Epithelial cell of proximal tubule (primary cell): Measurements from ENCODE around the gene NFAT5. TPM values are rescaled to one million over a fixed set of nuclear protein-coding genes. Genes with fewer than 3 reads are reported as not detected.

Experiments
- DNase-seq: peaks from one replicate; pipeline ENCODE4 v3.0.0-alpha.2; 2011; ENCODE audit warnings: low read depth
- H3K4me3 ChIP-seq: 2 replicates; pipeline ENCODE4 v1.5.1; 2011; ENCODE audit warnings: low read depth, mild to moderate bottlenecking, low read length
- total RNA-seq: library from RNA; depleted of rRNA; stranded (reverse); fragments of >200 nt; gene quantifications from 2 replicates; pipeline ENCODE4 v1.2.3, GENCODE V29; 2015
- TF ChIP-seq, protein P1 (sequence below): conservative IDR thresholded peaks from 2 replicates; pipeline ENCODE4 v1.5.1; 2012; ENCODE audit warnings: low read depth, mild to moderate bottlenecking, low read length

Gene NFAT5
- total RNA-seq, 1 donor from 2014 or later: 6.5 TPM

DNA sequence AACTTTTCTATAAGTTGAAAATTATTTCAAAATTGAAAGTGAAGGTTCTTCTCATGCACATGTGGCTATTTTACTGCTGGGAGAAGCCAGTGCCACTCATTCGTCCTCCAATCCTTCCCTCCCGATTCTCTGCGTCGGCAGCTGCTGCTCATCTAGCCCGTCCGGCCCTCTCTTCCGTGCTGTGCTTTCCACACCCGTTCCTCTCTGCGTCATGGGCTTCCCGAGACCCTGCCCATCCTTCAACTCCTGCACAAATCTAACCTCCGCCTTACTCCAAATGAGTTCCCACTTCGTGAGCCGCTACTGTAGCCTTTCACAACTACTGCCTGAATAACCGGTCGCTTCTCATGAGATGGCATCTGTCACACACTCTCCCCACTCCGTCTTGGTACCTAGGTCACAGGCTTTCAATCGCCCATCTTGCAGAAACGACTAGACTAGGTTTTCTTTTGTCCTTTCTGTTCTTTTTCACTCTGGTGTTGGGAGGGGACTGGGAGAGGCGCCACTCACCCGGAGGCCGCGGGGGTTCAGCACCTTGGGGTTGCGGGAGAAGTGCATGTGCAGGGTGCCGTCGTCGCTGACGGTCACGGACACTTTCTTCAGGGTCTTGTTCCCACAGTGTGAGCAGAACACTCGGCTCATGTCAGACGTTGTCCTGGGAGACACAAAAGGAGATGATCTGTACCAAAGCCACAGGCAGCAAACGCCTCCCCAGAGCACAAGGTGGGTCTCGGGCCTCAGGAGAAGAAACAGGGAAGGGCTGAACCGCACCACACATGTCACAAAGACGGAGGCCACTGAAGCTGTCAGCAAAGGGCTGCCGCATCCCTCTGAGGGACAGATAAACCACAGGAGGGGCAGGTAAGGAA lies 178.8 kb downstream of the NFAT5 start:
- DNase-seq: no peak
- TF ChIP-seq, protein P1, sequence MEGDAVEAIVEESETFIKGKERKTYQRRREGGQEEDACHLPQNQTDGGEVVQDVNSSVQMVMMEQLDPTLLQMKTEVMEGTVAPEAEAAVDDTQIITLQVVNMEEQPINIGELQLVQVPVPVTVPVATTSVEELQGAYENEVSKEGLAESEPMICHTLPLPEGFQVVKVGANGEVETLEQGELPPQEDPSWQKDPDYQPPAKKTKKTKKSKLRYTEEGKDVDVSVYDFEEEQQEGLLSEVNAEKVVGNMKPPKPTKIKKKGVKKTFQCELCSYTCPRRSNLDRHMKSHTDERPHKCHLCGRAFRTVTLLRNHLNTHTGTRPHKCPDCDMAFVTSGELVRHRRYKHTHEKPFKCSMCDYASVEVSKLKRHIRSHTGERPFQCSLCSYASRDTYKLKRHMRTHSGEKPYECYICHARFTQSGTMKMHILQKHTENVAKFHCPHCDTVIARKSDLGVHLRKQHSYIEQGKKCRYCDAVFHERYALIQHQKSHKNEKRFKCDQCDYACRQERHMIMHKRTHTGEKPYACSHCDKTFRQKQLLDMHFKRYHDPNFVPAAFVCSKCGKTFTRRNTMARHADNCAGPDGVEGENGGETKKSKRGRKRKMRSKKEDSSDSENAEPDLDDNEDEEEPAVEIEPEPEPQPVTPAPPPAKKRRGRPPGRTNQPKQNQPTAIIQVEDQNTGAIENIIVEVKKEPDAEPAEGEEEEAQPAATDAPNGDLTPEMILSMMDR: no peak
- H3K4me3 ChIP-seq: no peak overlapping the region

DNA sequence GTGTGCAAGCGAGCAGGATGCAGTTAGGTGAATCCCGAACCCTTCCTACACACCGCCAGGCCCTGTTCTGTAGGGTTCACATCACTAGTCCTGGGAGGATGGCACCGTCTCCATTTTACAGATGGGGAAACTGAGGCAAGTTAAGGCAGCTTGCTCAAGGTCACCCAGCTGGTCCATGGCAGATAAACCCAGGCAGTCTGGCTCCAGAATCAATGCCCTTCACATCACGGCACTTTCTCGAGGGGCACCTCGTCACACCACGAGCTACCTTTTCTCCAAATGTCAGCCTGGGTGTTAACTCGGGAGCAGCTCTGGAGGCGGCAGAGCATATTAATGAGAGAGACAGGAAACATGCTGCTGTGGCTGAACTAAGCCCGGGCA lies 179.5 kb downstream of the NFAT5 start:
- no peak for DNase-seq
- TF ChIP-seq, protein P1: no peak
- no peak overlapping the region for H3K4me3 ChIP-seq

DNA sequence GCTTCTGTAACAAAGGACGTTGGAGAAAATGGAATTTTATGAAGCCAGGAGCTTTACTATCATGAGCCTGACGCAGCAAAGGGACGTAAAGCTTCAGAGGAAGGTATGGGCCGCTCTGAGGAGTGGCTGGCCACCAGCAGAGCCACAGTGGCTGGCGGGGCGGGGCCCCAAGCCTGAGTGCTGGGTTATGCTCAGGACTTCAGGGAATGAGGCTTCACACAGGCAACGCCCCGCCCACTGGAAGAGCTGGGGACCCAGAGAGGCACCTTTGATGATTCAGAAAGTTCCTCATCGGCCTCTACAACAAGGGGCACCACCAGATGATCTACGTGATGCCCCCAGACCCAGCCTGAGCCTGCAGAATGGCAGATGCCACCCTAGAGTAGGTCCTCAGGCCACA lies 180.2 kb downstream of the NFAT5 start:
- H3K4me3 ChIP-seq: no peak overlapping the region
- no peak for DNase-seq
- TF ChIP-seq, protein P1: no peak

DNA sequence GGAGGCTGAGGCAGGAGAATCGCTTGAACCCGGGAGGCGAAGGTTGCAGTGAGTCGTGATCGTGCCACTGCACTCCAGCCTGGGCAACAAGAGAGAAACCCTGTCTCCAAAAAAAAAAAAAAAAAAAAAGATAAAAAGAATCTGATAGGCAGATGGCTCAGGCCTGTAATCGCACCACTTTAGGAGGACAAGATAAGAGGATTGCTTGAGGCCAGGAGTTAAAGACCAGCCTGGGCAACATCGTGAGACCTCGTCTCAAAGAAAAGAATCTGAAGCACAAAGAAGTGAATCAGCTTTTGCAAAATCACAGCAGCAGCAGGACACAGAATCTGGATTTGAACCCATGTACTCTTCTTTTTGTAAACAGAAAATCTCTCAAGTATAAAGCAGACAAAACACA lies 181.3 kb downstream of the NFAT5 start:
- no peak for DNase-seq
- TF ChIP-seq, protein P1: no peak
- no peak overlapping the region for H3K4me3 ChIP-seq

DNA sequence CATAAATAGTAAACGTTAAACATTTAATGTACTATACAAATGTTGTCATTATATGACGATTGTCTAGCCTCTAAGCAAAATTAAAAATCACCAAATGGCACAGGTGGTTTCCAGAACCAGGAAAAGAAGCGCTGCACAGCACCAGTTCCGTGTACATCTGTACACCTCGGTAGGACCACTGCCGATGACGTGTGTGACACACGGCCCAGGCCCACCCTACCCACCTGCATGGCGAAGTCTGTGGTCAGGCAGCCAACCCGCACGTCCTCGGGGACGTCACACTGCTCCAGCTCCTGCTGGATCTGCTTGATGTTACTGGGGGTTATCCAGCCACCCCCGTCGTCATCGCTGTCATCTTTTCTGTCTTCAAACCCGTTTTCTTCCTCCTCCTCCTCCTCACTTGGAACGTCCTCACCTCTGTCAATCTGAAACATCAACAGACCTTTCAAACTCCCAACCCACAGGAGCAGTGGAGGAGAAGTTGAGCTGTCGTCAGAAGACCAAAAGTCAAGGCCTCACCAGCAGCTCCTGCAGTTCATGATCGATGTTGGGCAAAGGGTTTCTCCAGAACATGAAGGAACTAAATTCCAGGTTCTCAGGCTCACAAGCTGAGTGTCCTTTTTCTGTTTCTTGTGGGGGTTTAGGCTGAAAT lies 183.1 kb downstream of the NFAT5 start:
- DNase-seq: no peak
- TF ChIP-seq, protein P1: no peak
- no peak overlapping the region for H3K4me3 ChIP-seq

DNA sequence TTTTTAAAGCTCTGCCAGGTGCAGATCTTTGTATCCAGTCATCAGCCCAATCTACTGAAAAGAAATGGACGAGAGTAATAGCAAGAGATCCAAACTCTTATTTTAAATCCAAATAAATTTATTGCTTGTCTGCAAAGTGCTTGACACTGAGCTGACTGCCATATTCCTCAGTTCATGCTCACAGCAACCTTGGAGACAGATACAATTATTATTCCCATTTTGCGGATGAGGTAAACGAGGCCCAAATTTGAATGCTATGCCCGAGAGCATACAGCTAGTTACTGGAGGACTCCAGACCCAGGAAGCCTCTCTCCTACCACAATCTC lies 188.3 kb downstream of the NFAT5 start:
- no peak for DNase-seq
- H3K4me3 ChIP-seq: peak overlapping the region; percentile 83
- TF ChIP-seq, protein P1: no peak

Other genes starting within 250 kb of the NFAT5 start
- 23.8 and 36.8 TPM in 2 replicates for gene PDF, start 235.4 kb upstream of the NFAT5 start, total RNA-seq
- gene COG8, start 226.4 kb upstream of the NFAT5 start, total RNA-seq: 39.4 and 45.4 TPM in 2 replicates
- 27.2 and 42.9 TPM in 2 replicates for gene NIP7, start 226.2 kb upstream of the NFAT5 start, total RNA-seq
- gene TMED6, start 214.2 kb upstream of the NFAT5 start, total RNA-seq: not detected in 2 replicates
- 4.1 and 7.4 TPM in 2 replicates for gene TERF2, start 180.0 kb upstream of the NFAT5 start, total RNA-seq
- gene CYB5B, start 141.3 kb upstream of the NFAT5 start, total RNA-seq: 54.0 and 97.6 TPM in 2 replicates
- 133 and 135 TPM in 2 replicates for gene NQO1, start 160.6 kb downstream of the NFAT5 start, total RNA-seq
- 32.2 and 45.7 TPM in 2 replicates for gene NOB1, start 189.0 kb downstream of the NFAT5 start, total RNA-seq
- gene WWP2, start 196.4 kb downstream of the NFAT5 start, total RNA-seq: 16.9 and 26.0 TPM in 2 replicates